Measurements from ENCODE around the gene TOMM20L. TPM values are rescaled to one million over a fixed set of nuclear protein-coding genes. Genes with fewer than 3 reads are reported as not detected.
"Not testable (repeated sequence)": the region's sequence is repeated elsewhere in the genome, so short reads cannot be mapped to it uniquely, and the experiment has no call there.

Gene TOMM20L
- total and polyA plus RNA-seq, 4 donors = 0.74 TPM; not detected in 3

DNA sequence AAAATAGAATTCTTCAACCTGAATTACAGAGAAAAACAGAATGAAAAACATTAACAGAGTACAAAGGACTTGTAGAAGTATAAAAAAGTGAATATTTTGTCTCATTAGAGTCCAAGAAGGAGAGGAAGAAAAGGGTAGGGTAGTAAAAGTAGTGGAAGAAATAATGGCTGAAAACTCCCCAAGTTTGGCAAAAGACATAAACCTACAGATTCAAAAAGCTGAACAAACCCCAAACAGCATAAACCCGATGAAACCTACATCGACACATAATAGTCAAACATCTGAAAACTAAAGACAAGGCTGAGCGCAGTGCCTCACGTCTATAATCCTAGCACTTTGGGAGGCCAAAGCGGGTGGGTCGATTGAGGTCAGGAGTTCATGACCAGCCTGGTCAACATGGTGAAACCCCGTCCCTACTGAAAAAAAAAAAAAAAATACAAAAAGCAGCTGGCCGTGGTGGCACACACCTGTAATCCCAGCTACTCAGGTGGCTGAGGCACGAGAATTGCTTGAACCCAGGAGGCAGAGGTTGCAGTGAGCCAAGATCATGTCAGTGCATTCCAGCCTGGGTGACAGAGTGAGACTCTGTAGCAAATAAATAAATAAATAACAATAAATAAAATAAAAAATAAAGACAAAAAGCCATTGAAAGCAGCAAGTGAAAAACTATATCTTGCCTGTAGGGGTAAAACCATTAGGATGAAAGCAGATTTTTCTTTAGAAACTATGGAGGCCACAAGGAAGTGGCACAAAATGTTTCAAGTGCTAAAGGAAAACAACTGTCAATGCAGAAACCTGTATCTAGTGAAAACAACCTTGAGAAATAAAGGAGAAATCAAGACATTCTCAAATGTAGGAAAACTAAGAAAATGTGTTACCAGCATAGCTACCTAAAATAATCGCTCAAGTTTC is 20.2 kb downstream of the TOMM20L start:
- TF ChIP-seq CTCF (IDR thresholded peaks at IDR 0.05; ENCODE audit: control extremely low read depth, extremely low read depth) = no peak
- no peaks in the 10 kb centered on the region for H3K9me3 ChIP-seq (ENCODE audit: control insufficient read depth in 4 of 4, insufficient read depth in 3 of 4, low read length in 3 of 4)
- H3K36me3 ChIP-seq (ENCODE audit: control insufficient read depth in 4 of 4, insufficient read depth in 4 of 4, low read length in 4 of 4) = peaks cover 9 to 22% (median 15%) of the 10 kb centered on the region in 4 donors
- ATAC-seq (ENCODE audit: insufficient read depth, low FRiP score) = no peak
- H3K9ac ChIP-seq (ENCODE audit: insufficient read depth in 1 of 2, low read length in 2 of 2) = no peak overlapping the region
- 96 to 97% methylated on average over 10 of the region's 10 CpGs for WGBS, 2 donors
- H3K4me3 ChIP-seq = no peak overlapping the region
- H3K27ac ChIP-seq (ENCODE audit: low read depth in 1 of 2, low read length in 1 of 2) = no peak overlapping the region
- peaks cover 0 to 3% (median 0%) of the 10 kb centered on the region in 5 donors for H3K4me1 ChIP-seq (ENCODE audit: control insufficient read depth in 5 of 5, insufficient read depth in 5 of 5, low read length in 5 of 5)
- no peak for DNase-seq
- H3K27me3 ChIP-seq (ENCODE audit: control insufficient read depth in 3 of 3, insufficient read depth in 3 of 3, low read length in 2 of 3) = no peaks in the 10 kb centered on the region

DNA sequence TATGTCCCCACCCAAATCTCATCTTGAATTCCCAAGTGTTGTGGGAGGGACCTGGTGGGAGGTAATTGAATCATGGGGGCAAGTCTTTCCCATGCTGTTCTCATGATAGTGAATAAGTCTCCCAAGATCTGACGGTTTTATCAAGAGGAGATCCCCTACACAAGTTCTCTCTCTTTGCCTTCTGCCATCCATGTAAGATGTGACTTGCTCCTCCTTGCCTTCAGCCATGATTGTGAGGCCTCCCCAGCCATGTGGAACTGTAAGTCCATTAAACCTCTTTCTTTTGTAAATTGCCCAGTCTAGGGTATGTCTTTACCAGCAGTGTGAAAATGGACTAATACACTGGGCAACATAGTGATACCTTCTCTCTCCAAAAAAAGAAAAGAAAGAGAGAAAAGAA is 21.2 kb downstream of the TOMM20L start:
- peaks cover 10 to 26% (median 15%) of the 10 kb centered on the region in 4 donors for H3K36me3 ChIP-seq (ENCODE audit: control insufficient read depth in 4 of 4, insufficient read depth in 4 of 4, low read length in 4 of 4)
- H3K4me1 ChIP-seq (ENCODE audit: control insufficient read depth in 5 of 5, insufficient read depth in 5 of 5, low read length in 5 of 5); DNase-seq; ATAC-seq (ENCODE audit: insufficient read depth, low FRiP score); H3K27ac ChIP-seq (ENCODE audit: low read depth in 1 of 2, low read length in 1 of 2); H3K27me3 ChIP-seq (ENCODE audit: control insufficient read depth in 3 of 3, insufficient read depth in 3 of 3, low read length in 2 of 3); H3K4me3 ChIP-seq; H3K9ac ChIP-seq (ENCODE audit: insufficient read depth in 1 of 2, low read length in 2 of 2); H3K9me3 ChIP-seq (ENCODE audit: control insufficient read depth in 4 of 4, insufficient read depth in 3 of 4, low read length in 3 of 4): not testable (repeated sequence)
- WGBS, 2 donors = 94 to 100% methylated on average over 1 of the region's 1 CpG

DNA sequence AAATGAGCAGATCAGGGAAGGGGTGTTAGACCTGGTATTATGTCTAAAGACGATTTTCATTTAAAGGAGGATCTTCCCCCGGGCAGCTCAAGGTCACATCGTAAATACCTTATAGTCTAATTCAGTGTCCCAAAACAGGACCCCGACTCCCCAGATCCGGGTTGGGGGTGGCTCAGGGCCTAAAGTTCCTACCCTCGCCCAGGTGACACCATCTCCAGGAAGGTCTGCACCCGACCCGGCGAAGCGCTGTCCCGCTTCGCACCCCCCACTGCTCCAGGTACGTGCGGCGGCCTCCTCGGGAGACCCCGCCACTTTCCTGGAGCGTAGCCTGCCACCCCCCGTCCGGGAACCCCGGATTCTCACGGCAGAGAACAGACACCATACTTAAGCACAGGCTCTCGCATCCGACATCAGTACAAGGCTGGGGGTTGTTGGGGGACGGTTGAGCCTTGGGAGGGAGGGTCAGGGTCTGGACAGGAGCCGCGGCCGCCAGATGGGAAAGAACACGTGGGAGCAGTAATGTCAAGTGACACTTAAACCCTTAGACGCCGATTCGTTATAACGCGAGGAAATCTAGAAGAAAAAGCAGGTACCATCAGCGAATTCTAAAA is 31.0 kb downstream of the TOMM20L start:
- H3K4me3 ChIP-seq = peak overlapping the region; percentile 94
- H3K36me3 ChIP-seq (ENCODE audit: control insufficient read depth in 4 of 4, insufficient read depth in 4 of 4, low read length in 4 of 4) = peaks cover 2 to 10% (median 5%) of the 10 kb centered on the region in 4 donors
- ATAC-seq (ENCODE audit: insufficient read depth, low FRiP score) (peak; percentile 54), DNase-seq (peak in 2 of 3 donors; percentile 76 to 80)
- H3K27ac ChIP-seq (ENCODE audit: low read depth in 1 of 2, low read length in 1 of 2) = peak overlapping the region; percentile 96 to 97
- no peaks in the 10 kb centered on the region for H3K9me3 ChIP-seq (ENCODE audit: control insufficient read depth in 4 of 4, insufficient read depth in 3 of 4, low read length in 3 of 4)
- H3K9ac ChIP-seq (ENCODE audit: insufficient read depth in 1 of 2, low read length in 2 of 2) = peak overlapping the region; percentile 84 to 97
- H3K4me1 ChIP-seq (ENCODE audit: control insufficient read depth in 5 of 5, insufficient read depth in 5 of 5, low read length in 5 of 5) = peaks cover 0 to 16% (median 3%) of the 10 kb centered on the region in 5 donors
- TF ChIP-seq CTCF (IDR thresholded peaks at IDR 0.05; ENCODE audit: control extremely low read depth, extremely low read depth) = no peak
- H3K27me3 ChIP-seq (ENCODE audit: control insufficient read depth in 3 of 3, insufficient read depth in 3 of 3, low read length in 2 of 3) = no peaks in the 10 kb centered on the region
- 0 to 1% methylated on average over 35 of the region's 35 CpGs for WGBS, 2 donors

All from lung (tissue), 12 donors.